K562 (cell line): ENCODE measurements around the gene MIER2. TPM values are rescaled to one million over a fixed set of nuclear protein-coding genes. Genes with fewer than 3 reads are reported as not detected.

ENCODE experiments used
- ATAC-seq: fragments of 200-7000 bp; cut with Tn5 transposase; 3 replicates; pipeline ENCODE4 v1.9.1; 2020; ENCODE audit warnings: moderate library complexity
- BruUV-seq: library from RNA; stranded (reverse); fragments of 400-500 nt; replicated peaks from 2 replicates; lab custom pipeline; 2021; lab: Mats Ljungman, UMichigan
- CTCF ChIA-PET: fragments of 300-600 bp; formaldehyde crosslinking; extraction: SDS; loops from one replicate; lab custom pipeline; 2021; ENCODE audit warnings: low intra/inter-chr PET ratio; lab: Yijun Ruan, JAX
- POLR2A ChIA-PET: fragments of 300-600, 350-650 bp; sonication (Branson Sonifier 250); formaldehyde crosslinking; extraction: SDS; loops from one replicate; lab custom pipeline; 2021; ENCODE audit warnings: antibody characterized with exemption, inconsistent platforms; lab: Yijun Ruan, JAX
- DNase-seq, 4 experiments: peaks; one replicate each; pipeline versions ENCODE4 v3.0.0 to v3.0.0-alpha.2; 2011 to 2018; ENCODE audit warnings: low spot score in 3 of 4, mixed read lengths in 3 of 4; ENCODE audit errors: extremely low read depth in 1 of 4
- FAIRE-seq: peaks from 2 replicates; lab custom pipeline; 2011; peaks lifted over from hg19 to GRCh38; lab: Jason Lieb, UNC
- H2AFZ ChIP-seq: 2 replicates; pipeline ENCODE4 v1.6.0; 2011; ENCODE audit warnings: low read depth, low read length, control low read depth, inconsistent platforms
- H3K27ac ChIP-seq: fragments of 200-600 bp; 3 replicates; pipeline ENCODE4 v1.8.0; 2011; ENCODE audit warnings: low read depth, mild to moderate bottlenecking, control low read depth, inconsistent platforms, low read length, moderate library complexity, mixed read lengths; ENCODE audit errors: extremely low read depth
- H3K27me3 ChIP-seq, 2 experiments: fragments of 300-600 bp in 1 of 2; 2 replicates in 1 of 2; 3 replicates in 1 of 2; pipeline versions ENCODE4 v1.6.0 to v1.8.0; 2011; ENCODE audit warnings: inconsistent platforms in 2 of 2, low read length in 2 of 2, mild to moderate bottlenecking in 1 of 2, mixed read lengths in 1 of 2, moderate library complexity in 1 of 2; ENCODE audit not compliant: control insufficient read depth in 2 of 2, insufficient read depth in 2 of 2
- H3K36me3 ChIP-seq: fragments of 300-600 bp; 3 replicates; pipeline ENCODE4 v1.8.0; 2011; ENCODE audit warnings: mild to moderate bottlenecking, low read length, inconsistent platforms; ENCODE audit not compliant: control insufficient read depth, insufficient read depth
- H3K4me1 ChIP-seq, 2 experiments: fragments of 200-600 bp in 1 of 2; replicated peaks in 1 of 2; 2 replicates in 1 of 2; 3 replicates in 1 of 2; pipeline versions ENCODE4 v1.5.1 to v1.8.0; 2011; ENCODE audit warnings: inconsistent platforms in 2 of 2, low read length in 2 of 2, mild to moderate bottlenecking in 1 of 2, mixed read lengths in 1 of 2, moderate library complexity in 1 of 2; ENCODE audit not compliant: control insufficient read depth in 2 of 2, insufficient read depth in 2 of 2
- H3K4me2 ChIP-seq: 2 replicates; pipeline ENCODE4 v1.6.1; 2011; ENCODE audit warnings: low read length, control low read depth, inconsistent platforms, mixed read lengths; ENCODE audit not compliant: insufficient read depth
- H3K4me3 ChIP-seq: fragments of 200-600 bp; sonication (generic), shearing (Covaris generic); 2 replicates; pipeline ENCODE4 v1.5.1; 2016; ENCODE audit warnings: control low read depth, inconsistent platforms
- H3K79me2 ChIP-seq: fragments of 200-600 bp; 3 replicates; pipeline ENCODE4 v1.8.0; 2011; ENCODE audit warnings: low read length, inconsistent platforms; ENCODE audit not compliant: control insufficient read depth, insufficient read depth
- H3K9ac ChIP-seq, 2 experiments: 2 replicates each; pipeline versions ENCODE4 v1.6.0 to v1.6.1; 2011; ENCODE audit warnings: low read depth in 2 of 2, low read length in 2 of 2, control low read depth in 1 of 2, inconsistent platforms in 1 of 2, mild to moderate bottlenecking in 1 of 2, mixed read lengths in 1 of 2; ENCODE audit not compliant: insufficient read depth in 1 of 2
- H3K9me1 ChIP-seq: one replicate; pipeline ENCODE4 v1.6.0; 2011; ENCODE audit warnings: inconsistent platforms, mild to moderate bottlenecking, low read length, moderate library complexity; ENCODE audit not compliant: control insufficient read depth, insufficient read depth
- H3K9me3 ChIP-seq: replicated peaks from 2 replicates; pipeline ENCODE4 v1.5.1; 2011; ENCODE audit warnings: low read depth, low read length, inconsistent platforms; ENCODE audit not compliant: control insufficient read depth, insufficient read depth
- H4K20me1 ChIP-seq: replicated peaks from 2 replicates; pipeline ENCODE4 v1.6.1; 2011; ENCODE audit warnings: low read length, inconsistent platforms, mixed read lengths; ENCODE audit not compliant: control insufficient read depth, insufficient read depth
- CBX8 ChIP-seq: fragments of 200-600 bp; sonication (generic); IDR thresholded peaks from 2 replicates; pipeline ENCODE4 v1.6.1; 2012; ENCODE audit warnings: borderline replicate concordance, mixed run types, low read depth, mild to moderate bottlenecking, moderate library complexity, mixed read lengths, low read length, control low read depth, inconsistent platforms; ENCODE audit not compliant: poor library complexity, severe bottlenecking; ENCODE audit errors: extremely low read depth
- PRMT5 ChIP-seq: sonication (generic); formaldehyde crosslinking; IDR thresholded peaks from 2 replicates; pipeline ENCODE4 v1.5.0; 2020; ENCODE audit warnings: missing genetic modification reagents
- RBFOX2 ChIP-seq: fragments of 200-400 bp; formaldehyde crosslinking; IDR thresholded peaks from 2 replicates; pipeline ENCODE4 v1.6.1; 2017; ENCODE audit warnings: low read depth, mild to moderate bottlenecking, low read length, moderate library complexity
- ZNF764 ChIP-seq: fragments of 250-450 bp; sonication (Bioruptor Pico); IDR thresholded peaks from 2 replicates; pipeline ENCODE4 v1.4.0; 2020; ENCODE audit warnings: low read depth, mild to moderate bottlenecking, moderate library complexity
- WGBS: fragments of 100-300 bp; shearing (Covaris generic); methylation state at CpG from one replicate; pipeline ENCODE4 v1.1.6; 2016; ENCODE audit warnings: low coverage, mixed read lengths; ENCODE audit not compliant: insufficient coverage; ENCODE audit errors: missing lambda C conversion rate; 5-methylcytosine and 5-hydroxymethylcytosine counted together
- in situ Hi-C: fragments of 300-500 bp; cut with MboI; formaldehyde crosslinking; loops from 4 replicates; pipeline ENCODE4 v1.15.0; 2018; ENCODE audit warnings: inconsistent platforms, mixed read lengths
- intact Hi-C: fragments of 100-400 bp; cut with micrococcal nuclease; formaldehyde crosslinking; loops from 2 replicates; pipeline ENCODE4 v1.14.2; 2022
- polyA plus RNA-seq, 8 experiments: library from polyadenylated mRNA; depleted of rRNA in 4 of 8; stranded (reverse) in 5 of 8; unstranded in 3 of 8; fragments of >200 nt; fragmentation: Nextera tagmentation in 2 of 8; fragmentation: Illumina TruSeq in 1 of 8; extraction: Ambion mirVana in 2 of 8; extraction: Trizol in 1 of 8; gene quantifications; 2 replicates each; pipeline versions ENCODE4 v1.2.1 to v1.2.3, GENCODE V29; 2011 to 2014; ENCODE audit warnings: inconsistent platforms in 1 of 8, missing spikeins in 1 of 8
- total RNA-seq, 7 experiments: library from RNA; depleted of rRNA in 6 of 7; stranded (reverse); fragments of >200 nt in 6 of 7; fragmentation: Illumina TruSeq in 2 of 7; extraction: Trizol in 2 of 7; gene quantifications; 2 replicates each; pipeline versions ENCODE4 v1.2.1 to v1.2.3, GENCODE V29; 2011 to 2021; ENCODE audit warnings: low replicate concordance in 1 of 7
- TF ChIP-seq, protein P1 (sequence below), 2 experiments: IDR thresholded peaks; 2 replicates each; pipeline ENCODE4 v1.6.1; 2012; ENCODE audit warnings: improper control_type of control experiment in 2 of 2, low read depth in 2 of 2, low read length in 2 of 2, borderline replicate concordance in 1 of 2
- TF ChIP-seq, protein P2 (sequence below): IDR thresholded peaks from 2 replicates; pipeline ENCODE4 v1.6.1; 2016; ENCODE audit warnings: missing genetic modification characterization, missing compliant biosample characterization
- TF ChIP-seq, protein P3 (sequence below): fragments of 450-650 bp; IDR thresholded peaks from 2 replicates; pipeline ENCODE4 v1.6.1; 2016
- TF ChIP-seq, protein P4 (sequence below): IDR thresholded peaks from 2 replicates; pipeline ENCODE4 v1.6.1; 2014; ENCODE audit warnings: antibody characterized with exemption

Gene MIER2
- total and polyA plus RNA-seq, 9 of the 15 experiments (the other 6 are each of a cell fraction or from before 2014, with no cell fraction given) = 0.46 to 34.7 (median 15.6) TPM

DNA sequence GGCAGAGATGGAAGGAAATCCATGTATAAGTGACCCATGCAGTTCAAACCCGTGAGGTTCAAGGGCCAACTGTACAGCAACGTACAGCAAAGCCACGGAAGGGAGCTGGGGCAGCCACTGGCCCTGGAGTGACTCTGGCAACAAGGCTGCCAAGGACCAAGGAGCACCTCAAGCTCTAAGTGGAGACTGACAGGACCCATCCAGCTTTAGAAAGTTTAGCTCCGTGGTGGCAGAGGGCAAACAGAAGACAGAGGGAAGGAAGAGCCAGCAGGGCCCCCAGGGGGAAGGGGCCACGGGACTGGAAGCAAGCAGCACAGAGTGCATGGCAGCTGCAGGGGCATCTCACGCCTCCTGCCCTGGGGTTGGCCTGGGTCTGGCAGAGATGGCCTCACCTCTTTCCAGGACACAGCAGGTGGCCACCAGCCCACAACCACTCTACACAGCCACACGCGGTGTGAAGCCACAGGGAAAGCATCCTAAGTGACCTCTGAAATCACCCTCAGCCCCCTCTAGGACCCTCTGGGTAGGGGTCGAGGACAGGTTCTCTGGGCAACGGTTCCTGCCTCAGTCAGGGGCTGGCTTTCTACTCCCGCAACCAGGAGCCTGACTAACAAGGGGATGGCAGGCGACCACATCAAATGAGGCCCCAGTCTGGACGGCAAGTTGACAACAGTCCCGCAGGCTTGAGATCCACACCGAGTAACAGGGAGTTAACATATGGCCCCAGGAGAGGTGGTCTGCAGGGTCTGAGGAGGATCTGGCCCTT, 3.8 kb downstream of the MIER2 start:
- intact Hi-C loops = no loop called here
- Histone ChIP-seq H3K9me1 (peaks cover 15% of the 10 kb centered on the region), H3K4me2 (peak overlapping the region; percentile 88), H3K4me3 (peak overlapping the region; percentile 80; the same call in 1 of the 2 replicates), H2AFZ (no peak overlapping the region), H3K27ac (no peak overlapping the region), H4K20me1 (peaks cover 17% of the 10 kb centered on the region), H3K9me3 (peaks cover 8% of the 10 kb centered on the region; the same call in 1 of the 2 replicates), H3K79me2 (peaks cover 79% of the 10 kb centered on the region), H3K27me3 (no peaks in the 10 kb centered on the region), H3K4me1 (peaks cover 37 to 50% of the 10 kb centered on the region in 2 experiments; a peak in 4 of 5 replicates), H3K9ac (peak overlapping the region; percentile 18 to 86; a peak in 3 of 4 replicates), H3K36me3 (peaks cover 61% of the 10 kb centered on the region; the same call in 2 of the 3 replicates)
- 71% methylated on average over 15 of the region's 15 CpGs for WGBS
- FAIRE-seq (no peak), DNase-seq (no peak), ATAC-seq (no peak)
- in situ Hi-C loops = no loop called here
- no TSS peak for BruUV-seq
- TF ChIP-seq ZNF764 (CRISPR knock-in tag) = no peak
- TF ChIP-seq PRMT5 (CRISPR knock-in tag) = no peak
- TF ChIP-seq, protein P1, sequence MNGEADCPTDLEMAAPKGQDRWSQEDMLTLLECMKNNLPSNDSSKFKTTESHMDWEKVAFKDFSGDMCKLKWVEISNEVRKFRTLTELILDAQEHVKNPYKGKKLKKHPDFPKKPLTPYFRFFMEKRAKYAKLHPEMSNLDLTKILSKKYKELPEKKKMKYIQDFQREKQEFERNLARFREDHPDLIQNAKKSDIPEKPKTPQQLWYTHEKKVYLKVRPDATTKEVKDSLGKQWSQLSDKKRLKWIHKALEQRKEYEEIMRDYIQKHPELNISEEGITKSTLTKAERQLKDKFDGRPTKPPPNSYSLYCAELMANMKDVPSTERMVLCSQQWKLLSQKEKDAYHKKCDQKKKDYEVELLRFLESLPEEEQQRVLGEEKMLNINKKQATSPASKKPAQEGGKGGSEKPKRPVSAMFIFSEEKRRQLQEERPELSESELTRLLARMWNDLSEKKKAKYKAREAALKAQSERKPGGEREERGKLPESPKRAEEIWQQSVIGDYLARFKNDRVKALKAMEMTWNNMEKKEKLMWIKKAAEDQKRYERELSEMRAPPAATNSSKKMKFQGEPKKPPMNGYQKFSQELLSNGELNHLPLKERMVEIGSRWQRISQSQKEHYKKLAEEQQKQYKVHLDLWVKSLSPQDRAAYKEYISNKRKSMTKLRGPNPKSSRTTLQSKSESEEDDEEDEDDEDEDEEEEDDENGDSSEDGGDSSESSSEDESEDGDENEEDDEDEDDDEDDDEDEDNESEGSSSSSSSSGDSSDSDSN (IDR thresholded peaks at IDR 0.05; ENCODE audit: borderline replicate concordance in 1 of 2, low read depth in 2 of 2, low read length in 2 of 2) = no peak
- TF ChIP-seq CBX8 = no peak
- TF ChIP-seq, protein P2, sequence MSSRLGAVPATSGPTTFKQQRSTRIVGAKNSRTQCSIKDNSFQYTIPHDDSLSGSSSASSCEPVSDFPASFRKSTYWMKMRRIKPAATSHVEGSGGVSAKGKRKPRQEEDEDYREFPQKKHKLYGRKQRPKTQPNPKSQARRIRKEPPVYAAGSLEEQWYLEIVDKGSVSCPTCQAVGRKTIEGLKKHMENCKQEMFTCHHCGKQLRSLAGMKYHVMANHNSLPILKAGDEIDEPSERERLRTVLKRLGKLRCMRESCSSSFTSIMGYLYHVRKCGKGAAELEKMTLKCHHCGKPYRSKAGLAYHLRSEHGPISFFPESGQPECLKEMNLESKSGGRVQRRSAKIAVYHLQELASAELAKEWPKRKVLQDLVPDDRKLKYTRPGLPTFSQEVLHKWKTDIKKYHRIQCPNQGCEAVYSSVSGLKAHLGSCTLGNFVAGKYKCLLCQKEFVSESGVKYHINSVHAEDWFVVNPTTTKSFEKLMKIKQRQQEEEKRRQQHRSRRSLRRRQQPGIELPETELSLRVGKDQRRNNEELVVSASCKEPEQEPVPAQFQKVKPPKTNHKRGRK (tag) = no peak
- TF ChIP-seq, protein P3, sequence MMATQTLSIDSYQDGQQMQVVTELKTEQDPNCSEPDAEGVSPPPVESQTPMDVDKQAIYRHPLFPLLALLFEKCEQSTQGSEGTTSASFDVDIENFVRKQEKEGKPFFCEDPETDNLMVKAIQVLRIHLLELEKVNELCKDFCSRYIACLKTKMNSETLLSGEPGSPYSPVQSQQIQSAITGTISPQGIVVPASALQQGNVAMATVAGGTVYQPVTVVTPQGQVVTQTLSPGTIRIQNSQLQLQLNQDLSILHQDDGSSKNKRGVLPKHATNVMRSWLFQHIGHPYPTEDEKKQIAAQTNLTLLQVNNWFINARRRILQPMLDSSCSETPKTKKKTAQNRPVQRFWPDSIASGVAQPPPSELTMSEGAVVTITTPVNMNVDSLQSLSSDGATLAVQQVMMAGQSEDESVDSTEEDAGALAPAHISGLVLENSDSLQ = no peak
- TF ChIP-seq RBFOX2 = peak; percentile 43; the same call in 1 of the 2 replicates
- TF ChIP-seq, protein P4, sequence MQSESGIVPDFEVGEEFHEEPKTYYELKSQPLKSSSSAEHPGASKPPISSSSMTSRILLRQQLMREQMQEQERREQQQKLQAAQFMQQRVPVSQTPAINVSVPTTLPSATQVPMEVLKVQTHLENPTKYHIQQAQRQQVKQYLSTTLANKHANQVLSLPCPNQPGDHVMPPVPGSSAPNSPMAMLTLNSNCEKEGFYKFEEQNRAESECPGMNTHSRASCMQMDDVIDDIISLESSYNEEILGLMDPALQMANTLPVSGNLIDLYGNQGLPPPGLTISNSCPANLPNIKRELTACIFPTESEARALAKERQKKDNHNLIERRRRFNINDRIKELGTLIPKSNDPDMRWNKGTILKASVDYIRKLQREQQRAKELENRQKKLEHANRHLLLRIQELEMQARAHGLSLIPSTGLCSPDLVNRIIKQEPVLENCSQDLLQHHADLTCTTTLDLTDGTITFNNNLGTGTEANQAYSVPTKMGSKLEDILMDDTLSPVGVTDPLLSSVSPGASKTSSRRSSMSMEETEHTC = no peak
- ChIA-PET POLR2A (interaction anchor here (1.2 kb wide), 1 partner anchor 47 kb away, joined by 3 read pairs; no protein-coding TSS in a partner anchor), CTCF (no interaction called here)
